ENCODE measurements around the gene HACD3. TPM values are rescaled to one million over a fixed set of nuclear protein-coding genes. Genes with fewer than 3 reads are reported as not detected.

The HACD3 gene
- total RNA-seq, 1 experiment from 2014 or later: 118 TPM

DNA sequence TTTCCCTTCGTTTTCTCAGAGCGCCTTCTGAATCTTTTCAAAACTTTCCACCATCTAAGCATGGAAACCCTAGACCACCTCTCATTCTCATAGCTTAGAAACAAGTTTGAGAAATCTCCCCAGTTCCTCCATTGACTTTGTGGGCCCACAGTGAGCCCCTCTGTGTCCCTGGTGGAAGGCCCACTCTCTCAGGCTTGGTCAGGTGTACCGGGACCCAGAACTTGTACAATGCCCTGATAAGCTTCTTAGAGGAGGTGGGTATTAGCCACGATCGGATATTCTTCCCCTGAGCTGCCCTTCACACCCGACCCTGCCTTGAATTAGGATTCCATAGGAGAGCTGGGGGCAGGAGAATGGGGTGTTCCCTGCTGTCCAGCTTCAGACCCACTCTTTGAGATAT is 91.4 kb downstream of the HACD3 start, which contains the start of gene SLC24A1:
Gene SLC24A1, plus strand, starts transcription at position 301 of the 400 bp plus-strand sequence. CDS start 2,143 bp downstream, outside the sequence.
- Histone ChIP-seq H3K36me3 (ENCODE audit: control insufficient read depth, insufficient read depth, low read length) (no peaks in the 10 kb centered on the region), H3K27me3 (replicated peaks; ENCODE audit: control insufficient read depth, insufficient read depth, low read length) (no peaks in the 10 kb centered on the region), H3K4me1 (no peaks in the 10 kb centered on the region), H3K9me3 (no peaks in the 10 kb centered on the region), H3K4me3 (ENCODE audit: low read depth, low read length) (no peak within 1 kb of the TSS)
- no peak for DNase-seq
- TF ChIP-seq, protein P1, sequence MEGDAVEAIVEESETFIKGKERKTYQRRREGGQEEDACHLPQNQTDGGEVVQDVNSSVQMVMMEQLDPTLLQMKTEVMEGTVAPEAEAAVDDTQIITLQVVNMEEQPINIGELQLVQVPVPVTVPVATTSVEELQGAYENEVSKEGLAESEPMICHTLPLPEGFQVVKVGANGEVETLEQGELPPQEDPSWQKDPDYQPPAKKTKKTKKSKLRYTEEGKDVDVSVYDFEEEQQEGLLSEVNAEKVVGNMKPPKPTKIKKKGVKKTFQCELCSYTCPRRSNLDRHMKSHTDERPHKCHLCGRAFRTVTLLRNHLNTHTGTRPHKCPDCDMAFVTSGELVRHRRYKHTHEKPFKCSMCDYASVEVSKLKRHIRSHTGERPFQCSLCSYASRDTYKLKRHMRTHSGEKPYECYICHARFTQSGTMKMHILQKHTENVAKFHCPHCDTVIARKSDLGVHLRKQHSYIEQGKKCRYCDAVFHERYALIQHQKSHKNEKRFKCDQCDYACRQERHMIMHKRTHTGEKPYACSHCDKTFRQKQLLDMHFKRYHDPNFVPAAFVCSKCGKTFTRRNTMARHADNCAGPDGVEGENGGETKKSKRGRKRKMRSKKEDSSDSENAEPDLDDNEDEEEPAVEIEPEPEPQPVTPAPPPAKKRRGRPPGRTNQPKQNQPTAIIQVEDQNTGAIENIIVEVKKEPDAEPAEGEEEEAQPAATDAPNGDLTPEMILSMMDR (IDR thresholded peaks at IDR 0.05; ENCODE audit: insufficient read depth in 1 of 2, low read depth in 1 of 2, low read length in 1 of 2, severe bottlenecking in 1 of 2, unreplicated experiment in 1 of 2): no peak
- Mint-ChIP-seq H3K36me3 (ENCODE audit: insufficient read depth, unreplicated experiment) (no peaks in the 10 kb centered on the region), H3K27me3 (ENCODE audit: insufficient read depth, unreplicated experiment) (no peaks in the 10 kb centered on the region), H3K9me3 (ENCODE audit: unreplicated experiment) (no peaks in the 10 kb centered on the region), H3K4me1 (ENCODE audit: low read depth, unreplicated experiment) (no peaks in the 10 kb centered on the region), H3K4me3 (ENCODE audit: unreplicated experiment) (no peak within 1 kb of the TSS), H3K27ac (ENCODE audit: unreplicated experiment) (no peak within 1 kb of the TSS)
- ChIA-PET POLR2A (no interaction called here), CTCF (no interaction called here)
- intact Hi-C loops (cut with micrococcal nuclease; ENCODE audit: unreplicated experiment): no loop called here
- BruUV-seq (replicated peaks): no TSS peak

DNA sequence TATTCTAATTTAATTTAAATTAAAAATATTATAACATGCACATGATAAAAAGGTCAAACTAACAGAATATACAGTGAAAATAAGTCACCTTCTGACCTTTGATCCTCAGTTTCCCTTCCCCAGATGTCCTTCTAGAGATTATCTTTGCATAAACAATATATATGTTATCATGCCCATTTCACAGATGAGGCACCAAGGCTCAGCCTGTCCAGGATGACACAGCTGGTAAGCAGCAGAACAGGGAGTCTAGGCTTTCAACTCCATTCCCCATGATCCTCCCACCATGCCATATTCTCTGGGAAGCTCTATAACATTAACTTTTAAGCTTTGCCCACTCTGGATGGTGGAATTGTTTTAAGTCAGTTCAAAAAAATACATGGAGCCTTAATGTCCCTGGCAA is 92.8 kb downstream of the HACD3 start:
- Histone ChIP-seq H3K9me3 (no peaks in the 10 kb centered on the region), H3K4me3 (ENCODE audit: low read depth, low read length) (no peak overlapping the region), H3K36me3 (ENCODE audit: control insufficient read depth, insufficient read depth, low read length) (no peaks in the 10 kb centered on the region), H3K4me1 (no peaks in the 10 kb centered on the region), H3K27me3 (replicated peaks; ENCODE audit: control insufficient read depth, insufficient read depth, low read length) (no peaks in the 10 kb centered on the region)
- ChIA-PET POLR2A (no interaction called here), CTCF (no interaction called here)
- Mint-ChIP-seq H3K4me3 (ENCODE audit: unreplicated experiment) (no peak overlapping the region), H3K27me3 (ENCODE audit: insufficient read depth, unreplicated experiment) (no peaks in the 10 kb centered on the region), H3K9me3 (ENCODE audit: unreplicated experiment) (no peaks in the 10 kb centered on the region), H3K4me1 (ENCODE audit: low read depth, unreplicated experiment) (no peaks in the 10 kb centered on the region), H3K36me3 (ENCODE audit: insufficient read depth, unreplicated experiment) (no peaks in the 10 kb centered on the region), H3K27ac (ENCODE audit: unreplicated experiment) (no peak overlapping the region)
- no peak for DNase-seq
- intact Hi-C loops (cut with micrococcal nuclease; ENCODE audit: unreplicated experiment): no loop called here
- BruUV-seq (replicated peaks): no TSS peak
- TF ChIP-seq, protein P1 (IDR thresholded peaks at IDR 0.05; ENCODE audit: insufficient read depth in 1 of 2, low read depth in 1 of 2, low read length in 1 of 2, severe bottlenecking in 1 of 2, unreplicated experiment in 1 of 2): no peak

DNA sequence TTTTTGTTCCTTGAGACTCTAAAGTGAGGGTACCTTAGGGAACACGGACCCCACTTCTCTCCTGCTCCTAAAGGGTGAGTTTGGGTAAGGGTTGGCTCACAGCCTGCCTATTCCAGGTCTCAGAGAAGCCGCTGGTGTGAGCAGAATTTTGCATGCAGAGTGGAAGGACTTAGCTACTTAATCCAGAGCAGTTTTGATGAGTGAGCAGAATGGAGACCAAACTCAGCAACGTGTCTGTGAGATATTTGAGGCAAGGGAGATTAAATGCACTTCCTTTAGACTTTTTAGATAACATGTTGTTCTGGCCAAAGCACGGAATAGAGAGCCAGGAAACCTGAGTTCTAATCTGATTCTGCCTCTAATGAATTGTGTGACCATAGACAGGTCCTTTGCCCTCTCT is 96.6 kb downstream of the HACD3 start:
- no peak overlapping the region for H3K4me3 Mint-ChIP-seq (ENCODE audit: unreplicated experiment)
- Histone ChIP-seq H3K4me1 (0 out of 2 replicates have a peak, but pooled peaks cover 7% of the 10 kb centered on the region), H3K27me3 (replicated peaks; ENCODE audit: control insufficient read depth, insufficient read depth, low read length) (no peaks in the 10 kb centered on the region), H3K9me3 (no peaks in the 10 kb centered on the region), H3K36me3 (ENCODE audit: control insufficient read depth, insufficient read depth, low read length) (no peaks in the 10 kb centered on the region), H3K4me3 (ENCODE audit: low read depth, low read length) (no peak overlapping the region)
- intact Hi-C loops (cut with micrococcal nuclease; ENCODE audit: unreplicated experiment): no loop called here
- no peaks in the 10 kb centered on the region for H3K27me3 Mint-ChIP-seq (ENCODE audit: insufficient read depth, unreplicated experiment)
- no peak for DNase-seq
- POLR2A ChIA-PET: interaction anchor here (0.6 kb wide), 1 partner anchor 165 kb away, joined by 3 read pairs; no protein-coding TSS in a partner anchor
- no peaks in the 10 kb centered on the region for H3K4me1 Mint-ChIP-seq (ENCODE audit: low read depth, unreplicated experiment)
- CTCF ChIA-PET: interaction anchor here (0.5 kb wide), 1 partner anchor 230 kb away, joined by 3 read pairs; no protein-coding TSS in a partner anchor
- H3K9me3 Mint-ChIP-seq (ENCODE audit: unreplicated experiment): no peaks in the 10 kb centered on the region
- H3K27ac Mint-ChIP-seq (ENCODE audit: unreplicated experiment): no peak overlapping the region
- TF ChIP-seq, protein P1 (IDR thresholded peaks at IDR 0.05; ENCODE audit: insufficient read depth in 1 of 2, low read depth in 1 of 2, low read length in 1 of 2, severe bottlenecking in 1 of 2, unreplicated experiment in 1 of 2): no peak
- H3K36me3 Mint-ChIP-seq (ENCODE audit: insufficient read depth, unreplicated experiment): no peaks in the 10 kb centered on the region
- BruUV-seq (replicated peaks): no TSS peak

Other genes with a start within 250 kb of the HACD3 start
- 6.9 and 9.5 TPM in 2 replicates for gene PARP16, start 243.6 kb upstream of the HACD3 start, total RNA-seq (2022)
- not detected in 2 replicates for gene RNU5A-1, start 234.4 kb upstream of the HACD3 start, total RNA-seq (2022)
- not detected in 2 replicates for gene RNU5B-1, start 225.8 kb upstream of the HACD3 start, total RNA-seq (2022)
- 43.5 and 51.2 TPM in 2 replicates for gene IGDCC3, start 152.5 kb upstream of the HACD3 start, total RNA-seq (2022)
- 3.7 and 4.5 TPM in 2 replicates for gene IGDCC4, start 107.5 kb upstream of the HACD3 start, total RNA-seq (2022)
- 22.9 and 23.4 TPM in 2 replicates for gene DPP8, start 12.8 kb upstream of the HACD3 start, total RNA-seq (2022)
- gene INTS14, start 80.7 kb downstream of the HACD3 start, total RNA-seq (2022): 37.7 and 38.2 TPM in 2 replicates
- gene SLC24A1, start 91.5 kb downstream of the HACD3 start, total RNA-seq (2022): 6.0 and 8.7 TPM in 2 replicates